ENCODE data around the gene NDUFB8. TPM values are rescaled to one million over a fixed set of nuclear protein-coding genes. Genes with fewer than 3 reads are reported as not detected.

Gene NDUFB8
- total and polyA plus RNA-seq, 3 donors from 2014 or later: 141 to 219 (median 150) TPM

DNA sequence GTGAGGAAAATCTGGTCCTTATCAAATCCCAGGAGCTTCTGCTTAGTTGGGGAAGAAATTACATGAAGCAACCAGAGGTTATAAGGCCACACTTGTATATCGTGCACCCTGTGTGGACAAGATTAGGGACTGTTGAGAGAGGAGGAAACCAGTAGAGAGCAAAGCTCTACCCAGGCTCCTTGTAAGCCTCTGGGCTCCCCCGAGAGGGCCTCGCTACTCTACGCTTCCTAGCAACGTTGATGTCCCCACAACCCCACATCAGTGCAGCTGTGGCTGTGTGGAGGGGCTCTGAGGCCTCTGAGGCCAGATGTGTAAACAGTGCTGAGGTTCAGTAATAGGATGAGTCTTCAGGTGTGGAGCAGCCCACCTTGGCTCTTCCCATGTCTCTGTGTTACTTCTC lies 22.1 kb upstream of the NDUFB8 start:
- Histone ChIP-seq H3K36me3 (ENCODE audit: low read depth, missing control alignments) (no peaks in the 10 kb centered on the region), H3K4me1 (no peaks in the 10 kb centered on the region), H3K27me3 (no peaks in the 10 kb centered on the region), H3K9me3 (no peaks in the 10 kb centered on the region), H3K4me3 (no peak overlapping the region), H3K27ac (no peak overlapping the region)
- 76 to 77% methylated on average over 5 of the region's 5 CpGs for WGBS, 2 donors
- no peak for TF ChIP-seq POLR2A (IDR thresholded peaks at IDR 0.05)
- TF ChIP-seq, protein P1, sequence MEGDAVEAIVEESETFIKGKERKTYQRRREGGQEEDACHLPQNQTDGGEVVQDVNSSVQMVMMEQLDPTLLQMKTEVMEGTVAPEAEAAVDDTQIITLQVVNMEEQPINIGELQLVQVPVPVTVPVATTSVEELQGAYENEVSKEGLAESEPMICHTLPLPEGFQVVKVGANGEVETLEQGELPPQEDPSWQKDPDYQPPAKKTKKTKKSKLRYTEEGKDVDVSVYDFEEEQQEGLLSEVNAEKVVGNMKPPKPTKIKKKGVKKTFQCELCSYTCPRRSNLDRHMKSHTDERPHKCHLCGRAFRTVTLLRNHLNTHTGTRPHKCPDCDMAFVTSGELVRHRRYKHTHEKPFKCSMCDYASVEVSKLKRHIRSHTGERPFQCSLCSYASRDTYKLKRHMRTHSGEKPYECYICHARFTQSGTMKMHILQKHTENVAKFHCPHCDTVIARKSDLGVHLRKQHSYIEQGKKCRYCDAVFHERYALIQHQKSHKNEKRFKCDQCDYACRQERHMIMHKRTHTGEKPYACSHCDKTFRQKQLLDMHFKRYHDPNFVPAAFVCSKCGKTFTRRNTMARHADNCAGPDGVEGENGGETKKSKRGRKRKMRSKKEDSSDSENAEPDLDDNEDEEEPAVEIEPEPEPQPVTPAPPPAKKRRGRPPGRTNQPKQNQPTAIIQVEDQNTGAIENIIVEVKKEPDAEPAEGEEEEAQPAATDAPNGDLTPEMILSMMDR (IDR thresholded peaks at IDR 0.05): no peak
- no peak for DNase-seq
- intact Hi-C loops (cut with DNase I; ENCODE audit: low total_unique reads): no loop called here

- DNase-seq: no peak
- Histone ChIP-seq H3K36me3 (ENCODE audit: low read depth, missing control alignments) (no peaks in the 10 kb centered on the region), H3K9me3 (no peaks in the 10 kb centered on the region), H3K27me3 (no peaks in the 10 kb centered on the region), H3K4me3 (no peak overlapping the region), H3K4me1 (no peaks in the 10 kb centered on the region), H3K27ac (no peak overlapping the region)
- 74 to 85% methylated on average over 4 of the region's 4 CpGs for WGBS, 2 donors
- intact Hi-C loops (cut with DNase I; ENCODE audit: low total_unique reads): no loop called here
- no peak for TF ChIP-seq POLR2A (IDR thresholded peaks at IDR 0.05)
- TF ChIP-seq, protein P1 (IDR thresholded peaks at IDR 0.05): no peak
Observed at GRCh38 chr10:100551196-100551595, 21.5 kb upstream of the NDUFB8 start.

DNA sequence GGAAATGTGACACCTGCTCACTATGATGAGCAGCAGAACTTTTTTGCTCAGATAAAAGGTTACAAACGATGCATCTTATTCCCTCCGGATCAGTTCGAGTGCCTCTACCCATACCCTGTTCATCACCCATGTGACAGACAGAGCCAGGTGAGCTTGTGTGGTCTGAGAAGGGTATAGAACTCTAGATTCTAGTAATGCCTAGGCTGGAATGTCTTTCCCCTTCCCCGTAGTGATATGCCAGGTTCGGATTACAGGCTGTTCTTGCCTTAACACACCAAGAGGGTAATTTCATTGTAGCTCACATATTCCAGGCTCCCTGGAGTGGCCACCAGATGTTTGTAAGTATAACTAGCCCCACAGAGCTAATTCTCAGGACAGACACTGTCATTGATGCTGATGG lies 15.3 kb upstream of the NDUFB8 start:
- intact Hi-C loops (cut with DNase I; ENCODE audit: low total_unique reads): no loop called here
- DNase-seq: no peak
- no peaks in the 10 kb centered on the region for H3K36me3 ChIP-seq (ENCODE audit: low read depth, missing control alignments)
- H3K9me3 ChIP-seq: no peaks in the 10 kb centered on the region
- WGBS, 2 donors: 87 to 89% methylated on average over 5 of the region's 5 CpGs
- no peak overlapping the region for H3K27ac ChIP-seq
- no peaks in the 10 kb centered on the region for H3K4me1 ChIP-seq
- no peak overlapping the region for H3K4me3 ChIP-seq
- TF ChIP-seq, protein P1 (IDR thresholded peaks at IDR 0.05): no peak
- TF ChIP-seq POLR2A (IDR thresholded peaks at IDR 0.05): no peak
- H3K27me3 ChIP-seq: no peaks in the 10 kb centered on the region

GRCh38 chr10:100537475-100537874 lies 7.8 kb upstream of the NDUFB8 start:
- TF ChIP-seq, protein P1 (IDR thresholded peaks at IDR 0.05): no peak
- no peak for TF ChIP-seq POLR2A (IDR thresholded peaks at IDR 0.05)
- no peaks in the 10 kb centered on the region for H3K9me3 ChIP-seq
- WGBS, 2 donors: 84 to 90% methylated on average over 4 of the region's 4 CpGs

GRCh38 chr10:100535715-100536353 lies 6.2 kb upstream of the NDUFB8 start, which contains the start of gene HIF1AN:
Gene HIF1AN (plus strand): TSS chr10:100535943. CDS start chr10:100535959, 16 bp downstream.
- DNase-seq: peak; percentile 96
- Histone ChIP-seq H3K27ac (peak within 1 kb of the TSS; percentile 67 to 74), H3K9me3 (no peaks in the 10 kb centered on the region), H3K27me3 (no peaks in the 10 kb centered on the region), H3K4me1 (peaks cover 16% of the 10 kb centered on the region), H3K36me3 (ENCODE audit: low read depth, missing control alignments) (no peaks in the 10 kb centered on the region), H3K4me3 (peak within 1 kb of the TSS; percentile 77 to 78)
- WGBS, 2 donors: 0% methylated on average over 34 to 35 of the region's 35 CpGs
- intact Hi-C loops (cut with DNase I; ENCODE audit: low total_unique reads): no loop called here
- TF ChIP-seq, protein P1 (IDR thresholded peaks at IDR 0.05): peak; percentile 86 to 92 (median 91)
- TF ChIP-seq POLR2A (IDR thresholded peaks at IDR 0.05): no peak

More at GRCh38 chr10:100537475-100537874, 7.8 kb upstream of the NDUFB8 start:
- DNase-seq: no peak
- H3K4me1 ChIP-seq: peaks cover 16% of the 10 kb centered on the region
- H3K27me3 ChIP-seq: no peaks in the 10 kb centered on the region
- intact Hi-C loops (cut with DNase I; ENCODE audit: low total_unique reads): no loop called here
- H3K4me3 ChIP-seq: no peak overlapping the region
- H3K27ac ChIP-seq: no peak overlapping the region
- no peaks in the 10 kb centered on the region for H3K36me3 ChIP-seq (ENCODE audit: low read depth, missing control alignments)
